ENCODE results near the gene CD300LF.

- TF ChIP-seq EZH2 (IDR thresholded peaks at IDR 0.05; ENCODE audit: borderline replicate concordance, insufficient read depth, low read depth, low read length, poor library complexity, severe bottlenecking) = no peak
- no peak for TF ChIP-seq CTCF (IDR thresholded peaks at IDR 0.05)
These were observed 52.8 kb downstream of the CD300LF start for GRCh38 chr17:74659889-74660288.

Data from B cell (primary cell).